Esophagus muscularis mucosa (tissue), 4 donors: ENCODE data around the gene KIF12. TPM values are rescaled to one million over a fixed set of nuclear protein-coding genes. Genes with fewer than 3 reads are reported as not detected.

ENCODE experiments used
- DNase-seq: peaks from one replicate; pipeline ENCODE4 v3.0.0-alpha.2; 2017; ENCODE audit errors: extremely low spot score
- H3K27ac ChIP-seq, 4 donors: fragments of 200-600 bp; sonication (generic); replicated peaks in 1 of 4; 1 replicate in 3 of 4; 2 replicates in 1 of 4; pipeline ENCODE4 v1.5.1; 2016 to 2019; ENCODE audit warnings: mild to moderate bottlenecking in 1 of 4
- H3K27me3 ChIP-seq, 4 donors: fragments of 200-600 bp; sonication (generic); one replicate each; pipeline versions ENCODE4 v1.5.1 to v1.6.0; 2016 to 2019
- H3K36me3 ChIP-seq, 4 donors: fragments of 200-600 bp; sonication (generic); one replicate each; pipeline ENCODE4 v1.5.1; 2016 to 2019
- H3K4me1 ChIP-seq, 4 donors: fragments of 200-600 bp; sonication (generic); one replicate each; pipeline ENCODE4 v1.5.1; 2016 to 2019
- H3K4me3 ChIP-seq, 4 donors: fragments of 200-600 bp; sonication (generic); 1 replicate in 2 of 4; 2 replicates in 2 of 4; pipeline ENCODE4 v1.5.1; 2016 to 2019; ENCODE audit warnings: mild to moderate bottlenecking in 4 of 4, moderate library complexity in 1 of 4
- H3K9me3 ChIP-seq, 4 donors: fragments of 200-600 bp; sonication (generic); 1 replicate in 3 of 4; 2 replicates in 1 of 4; pipeline ENCODE4 v1.5.1; 2016 to 2019
- EP300 ChIP-seq: sonication (generic); formaldehyde crosslinking; IDR thresholded peaks from one replicate; pipeline ENCODE4 v1.6.1; 2017; ENCODE audit warnings: antibody characterized with exemption
- POLR2A ChIP-seq: fragments of 450-650 bp; IDR thresholded peaks from one replicate; pipeline ENCODE4 v1.6.1; 2017; ENCODE audit warnings: antibody characterized with exemption, moderate library complexity, mild to moderate bottlenecking, low read depth
- POLR2AphosphoS5 ChIP-seq, 2 donors: sonication (generic); formaldehyde crosslinking; IDR thresholded peaks; one replicate each; pipeline ENCODE4 v1.6.1; 2017; ENCODE audit warnings: antibody characterized with exemption in 2 of 2
- WGBS: methylation state at CpG from one replicate; pipeline ENCODE4 v1.1.5; 2018; 5-methylcytosine and 5-hydroxymethylcytosine counted together
- intact Hi-C: fragments of 100-400 bp; cut with DNase I; formaldehyde crosslinking; loops from one replicate; pipeline ENCODE4 v1.15.1; 2023
- total RNA-seq, 4 donors: library from RNA; depleted of rRNA; stranded (reverse); fragments of >200 nt; gene quantifications; one replicate each; pipeline versions ENCODE4 v1.1.0 to v1.2.1, GENCODE V29; 2016
- TF ChIP-seq, protein P1 (sequence below), 3 experiments: fragments of 200-600 bp in 2 of 3; fragments of 450-650 bp in 1 of 3; sonication (generic) in 2 of 3; IDR thresholded peaks; one replicate each; pipeline ENCODE4 v1.5.1; 2017 to 2019; ENCODE audit warnings: antibody characterized with exemption in 3 of 3, mild to moderate bottlenecking in 2 of 3, moderate library complexity in 1 of 3

Gene KIF12
- total RNA-seq, 4 donors from 2014 or later: not detected

DNA sequence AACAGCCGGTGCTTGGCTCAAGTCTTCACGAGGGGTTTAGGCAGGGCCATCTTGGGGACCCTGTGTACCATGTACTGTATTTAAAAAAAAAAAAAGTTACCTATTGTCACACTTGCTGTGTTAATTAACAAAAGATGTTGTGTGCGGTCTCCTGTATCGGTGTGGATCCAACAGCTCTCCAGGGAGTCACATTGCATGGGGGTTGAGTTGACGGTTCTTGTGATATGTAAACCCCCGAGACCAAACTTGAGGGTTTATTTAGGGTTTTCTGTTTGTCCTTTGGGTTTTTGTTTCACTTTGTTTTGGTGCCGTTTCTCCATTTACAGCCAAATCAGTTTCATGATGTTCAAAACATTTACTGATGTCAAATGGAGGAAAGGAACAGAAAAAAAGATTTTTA lies 43.2 kb downstream of the KIF12 start:
- intact Hi-C loops: no loop called here
- Histone ChIP-seq H3K27ac (no peak overlapping the region), H3K27me3 (no peaks in the 10 kb centered on the region), H3K4me3 (no peak overlapping the region), H3K4me1 (peaks cover 0 to 7% (median 2%) of the 10 kb centered on the region in 4 donors), H3K36me3 (peaks cover 0 to 13% (median 0%) of the 10 kb centered on the region in 4 donors), H3K9me3 (no peaks in the 10 kb centered on the region)
- no peak for DNase-seq
- WGBS: 89% methylated on average over 7 of the region's 7 CpGs
- TF ChIP-seq EP300 (no peak), POLR2A (no peak), POLR2AphosphoS5 (IDR thresholded peaks at IDR 0.05) (no peak)
- TF ChIP-seq, protein P1, sequence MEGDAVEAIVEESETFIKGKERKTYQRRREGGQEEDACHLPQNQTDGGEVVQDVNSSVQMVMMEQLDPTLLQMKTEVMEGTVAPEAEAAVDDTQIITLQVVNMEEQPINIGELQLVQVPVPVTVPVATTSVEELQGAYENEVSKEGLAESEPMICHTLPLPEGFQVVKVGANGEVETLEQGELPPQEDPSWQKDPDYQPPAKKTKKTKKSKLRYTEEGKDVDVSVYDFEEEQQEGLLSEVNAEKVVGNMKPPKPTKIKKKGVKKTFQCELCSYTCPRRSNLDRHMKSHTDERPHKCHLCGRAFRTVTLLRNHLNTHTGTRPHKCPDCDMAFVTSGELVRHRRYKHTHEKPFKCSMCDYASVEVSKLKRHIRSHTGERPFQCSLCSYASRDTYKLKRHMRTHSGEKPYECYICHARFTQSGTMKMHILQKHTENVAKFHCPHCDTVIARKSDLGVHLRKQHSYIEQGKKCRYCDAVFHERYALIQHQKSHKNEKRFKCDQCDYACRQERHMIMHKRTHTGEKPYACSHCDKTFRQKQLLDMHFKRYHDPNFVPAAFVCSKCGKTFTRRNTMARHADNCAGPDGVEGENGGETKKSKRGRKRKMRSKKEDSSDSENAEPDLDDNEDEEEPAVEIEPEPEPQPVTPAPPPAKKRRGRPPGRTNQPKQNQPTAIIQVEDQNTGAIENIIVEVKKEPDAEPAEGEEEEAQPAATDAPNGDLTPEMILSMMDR (IDR thresholded peaks at IDR 0.05): no peak

DNA sequence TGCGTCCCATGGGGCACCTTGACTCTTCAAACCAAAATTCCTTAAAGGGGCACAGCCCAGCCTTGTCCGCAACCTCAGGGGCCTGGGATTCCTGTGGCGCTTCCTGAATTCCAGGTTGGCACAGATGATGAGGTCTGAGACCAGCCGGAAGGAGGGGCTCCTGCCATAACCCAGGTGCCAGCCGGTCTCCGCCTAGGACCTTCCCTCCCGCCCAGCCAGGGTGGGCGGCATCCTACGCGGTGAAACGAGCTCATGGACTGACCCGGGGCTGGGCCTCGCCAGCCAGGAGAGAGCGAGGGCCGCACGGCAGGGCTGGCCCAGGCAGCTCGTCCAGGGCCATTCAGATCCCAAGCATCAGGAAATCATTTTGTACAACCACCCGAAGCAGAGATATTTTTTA lies 44.0 kb downstream of the KIF12 start:
- Histone ChIP-seq H3K27me3 (no peaks in the 10 kb centered on the region), H3K4me3 (no peak overlapping the region), H3K27ac (no peak overlapping the region), H3K4me1 (peaks cover 0 to 7% (median 2%) of the 10 kb centered on the region in 4 donors), H3K36me3 (peaks cover 0 to 19% (median 0%) of the 10 kb centered on the region in 4 donors), H3K9me3 (no peaks in the 10 kb centered on the region)
- DNase-seq: no peak
- 93% methylated on average over 17 of the region's 18 CpGs for WGBS
- intact Hi-C loops: no loop called here
- TF ChIP-seq, protein P1 (IDR thresholded peaks at IDR 0.05): no peak
- no peak for TF ChIP-seq EP300
- no peak for TF ChIP-seq POLR2AphosphoS5 (IDR thresholded peaks at IDR 0.05)
- no peak for TF ChIP-seq POLR2A

GRCh38 chr9:114054191-114054690 lies 44.9 kb downstream of the KIF12 start:
- Histone ChIP-seq H3K4me3 (no peak overlapping the region), H3K27ac (no peak overlapping the region), H3K36me3 (peaks cover 0 to 27% (median 6%) of the 10 kb centered on the region in 4 donors)

GRCh38 chr9:114053246-114054005 lies 45.7 kb downstream of the KIF12 start:
- Histone ChIP-seq H3K27me3 (no peaks in the 10 kb centered on the region), H3K9me3 (no peaks in the 10 kb centered on the region), H3K36me3 (peaks cover 5 to 35% (median 14%) of the 10 kb centered on the region in 4 donors), H3K4me3 (no peak overlapping the region), H3K4me1 (no peaks in the 10 kb centered on the region), H3K27ac (no peak overlapping the region)
- WGBS: 86% methylated on average over 5 of the region's 8 CpGs
- TF ChIP-seq POLR2A: no peak
- no peak for TF ChIP-seq EP300
- TF ChIP-seq, protein P1 (IDR thresholded peaks at IDR 0.05): no peak
- TF ChIP-seq POLR2AphosphoS5 (IDR thresholded peaks at IDR 0.05): no peak
- intact Hi-C loops: no loop called here
- no peak for DNase-seq

More at GRCh38 chr9:114054191-114054690, 44.9 kb downstream of the KIF12 start:
- Histone ChIP-seq H3K9me3 (no peaks in the 10 kb centered on the region), H3K27me3 (no peaks in the 10 kb centered on the region), H3K4me1 (peaks cover 0 to 4% (median 1%) of the 10 kb centered on the region in 4 donors)
- DNase-seq: no peak
- WGBS: 63% methylated on average over 5 of the region's 10 CpGs
- intact Hi-C loops: no loop called here
- TF ChIP-seq POLR2AphosphoS5 (IDR thresholded peaks at IDR 0.05): no peak
- TF ChIP-seq, protein P1 (IDR thresholded peaks at IDR 0.05): no peak
- TF ChIP-seq POLR2A: no peak
- TF ChIP-seq EP300: no peak
